ENCODE data around the gene TYSND1. TPM values are rescaled to one million over a fixed set of nuclear protein-coding genes. Genes with fewer than 3 reads are reported as not detected.
A peak's percentile ranks its signal among the peaks of the same experiment; 100 is the strongest.

TYSND1 gene
- total and polyA plus RNA-seq, 2 of the 13 experiments (the other 11 are each of a cell fraction or from before 2014, with no cell fraction given), result 3.3 to 8.9 TPM

DNA sequence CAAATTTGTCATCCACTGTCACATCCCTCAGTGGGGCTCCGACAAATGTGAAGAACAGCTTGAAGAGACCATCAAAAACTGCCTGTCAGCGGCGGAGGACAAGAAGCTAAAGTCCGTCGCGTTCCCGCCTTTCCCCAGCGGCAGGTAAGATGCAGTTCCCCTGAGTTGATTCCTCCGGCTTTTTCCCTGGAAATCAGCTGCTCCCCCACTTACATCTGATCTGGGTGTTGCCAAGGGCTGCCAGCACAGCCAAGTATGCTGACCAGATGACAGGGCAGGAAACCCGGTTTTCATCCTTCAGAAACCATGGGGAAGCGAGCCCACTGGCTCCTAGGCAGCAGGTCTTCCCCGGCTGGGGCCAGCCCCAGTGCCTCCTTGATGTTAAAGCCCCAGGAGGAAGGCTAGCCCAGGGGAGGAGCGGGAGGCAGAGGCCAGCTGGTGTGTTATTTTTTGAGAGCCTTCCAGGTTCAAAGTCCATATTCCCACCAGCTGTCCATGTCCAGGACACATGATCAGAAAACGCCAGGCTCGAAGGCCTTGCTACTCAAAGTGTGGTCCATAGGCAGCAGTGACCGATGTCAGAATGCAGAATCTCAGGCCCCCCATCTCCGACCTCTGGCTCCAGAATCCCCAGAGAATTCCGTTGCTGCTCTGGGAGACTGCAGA is 37.3 kb downstream of the TYSND1 start (continued):
- TF ChIP-seq, protein P1, sequence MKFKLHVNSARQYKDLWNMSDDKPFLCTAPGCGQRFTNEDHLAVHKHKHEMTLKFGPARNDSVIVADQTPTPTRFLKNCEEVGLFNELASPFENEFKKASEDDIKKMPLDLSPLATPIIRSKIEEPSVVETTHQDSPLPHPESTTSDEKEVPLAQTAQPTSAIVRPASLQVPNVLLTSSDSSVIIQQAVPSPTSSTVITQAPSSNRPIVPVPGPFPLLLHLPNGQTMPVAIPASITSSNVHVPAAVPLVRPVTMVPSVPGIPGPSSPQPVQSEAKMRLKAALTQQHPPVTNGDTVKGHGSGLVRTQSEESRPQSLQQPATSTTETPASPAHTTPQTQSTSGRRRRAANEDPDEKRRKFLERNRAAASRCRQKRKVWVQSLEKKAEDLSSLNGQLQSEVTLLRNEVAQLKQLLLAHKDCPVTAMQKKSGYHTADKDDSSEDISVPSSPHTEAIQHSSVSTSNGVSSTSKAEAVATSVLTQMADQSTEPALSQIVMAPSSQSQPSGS (CRISPR knock-in tag; IDR thresholded peaks at IDR 0.05), result no peak
- TF ChIP-seq HOXA9 (CRISPR knock-in tag; IDR thresholded peaks at IDR 0.05; ENCODE audit: borderline replicate concordance) (no peak), KAT8 (CRISPR knock-in tag; IDR thresholded peaks at IDR 0.05) (peak; percentile 61), MAF1 (CRISPR knock-in tag; IDR thresholded peaks at IDR 0.05; ENCODE audit: borderline replicate concordance) (no peak), GTF2F1 (IDR thresholded peaks at IDR 0.05; ENCODE audit: low read length) (no peak), RNF2 (conservative IDR thresholded peaks at IDR 0.05; ENCODE audit: low read depth) (no peak), TAF15 (IDR thresholded peaks at IDR 0.05; ENCODE audit: low read depth, low read length, poor library complexity, severe bottlenecking) (no peak), ZNF10 (CRISPR knock-in tag; IDR thresholded peaks at IDR 0.05; ENCODE audit: borderline replicate concordance, low read depth) (no peak), ARNTL (CRISPR knock-in tag; IDR thresholded peaks at IDR 0.05) (no peak), ZNF431 (CRISPR knock-in tag; IDR thresholded peaks at IDR 0.05; ENCODE audit: borderline replicate concordance, low read depth) (no peak), ZNF335 (CRISPR knock-in tag; IDR thresholded peaks at IDR 0.05) (no peak), SKI (IDR thresholded peaks at IDR 0.05; ENCODE audit: partially characterized antibody) (peak; percentile 64), CEBPB (IDR thresholded peaks at IDR 0.05; ENCODE audit: borderline replicate concordance, low read depth, low read length) (no peak), ZNF547 (CRISPR knock-in tag; IDR thresholded peaks at IDR 0.05) (no peak), MEF2D (CRISPR knock-in tag; IDR thresholded peaks at IDR 0.05) (peak; percentile 73; the same call in 1 of the 2 replicates), POLR2A (IDR thresholded peaks at IDR 0.05; ENCODE audit: insufficient read depth in 1 of 2, low read depth in 2 of 2, low read length in 2 of 2) (peak in 1 of 2 experiments; percentile 30; a peak in 1 of 4 replicates), ZNF629 (CRISPR knock-in tag; conservative IDR thresholded peaks at IDR 0.05) (peak; percentile 43), ZFP36 (IDR thresholded peaks at IDR 0.05; ENCODE audit: borderline replicate concordance, low read depth, low read length, partially characterized antibody) (no peak)
- TF ChIP-seq, protein P2, sequence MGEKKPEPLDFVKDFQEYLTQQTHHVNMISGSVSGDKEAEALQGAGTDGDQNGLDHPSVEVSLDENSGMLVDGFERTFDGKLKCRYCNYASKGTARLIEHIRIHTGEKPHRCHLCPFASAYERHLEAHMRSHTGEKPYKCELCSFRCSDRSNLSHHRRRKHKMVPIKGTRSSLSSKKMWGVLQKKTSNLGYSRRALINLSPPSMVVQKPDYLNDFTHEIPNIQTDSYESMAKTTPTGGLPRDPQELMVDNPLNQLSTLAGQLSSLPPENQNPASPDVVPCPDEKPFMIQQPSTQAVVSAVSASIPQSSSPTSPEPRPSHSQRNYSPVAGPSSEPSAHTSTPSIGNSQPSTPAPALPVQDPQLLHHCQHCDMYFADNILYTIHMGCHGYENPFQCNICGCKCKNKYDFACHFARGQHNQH (CRISPR knock-in tag; IDR thresholded peaks at IDR 0.05), result peak; percentile 76
- TF ChIP-seq, protein P3, sequence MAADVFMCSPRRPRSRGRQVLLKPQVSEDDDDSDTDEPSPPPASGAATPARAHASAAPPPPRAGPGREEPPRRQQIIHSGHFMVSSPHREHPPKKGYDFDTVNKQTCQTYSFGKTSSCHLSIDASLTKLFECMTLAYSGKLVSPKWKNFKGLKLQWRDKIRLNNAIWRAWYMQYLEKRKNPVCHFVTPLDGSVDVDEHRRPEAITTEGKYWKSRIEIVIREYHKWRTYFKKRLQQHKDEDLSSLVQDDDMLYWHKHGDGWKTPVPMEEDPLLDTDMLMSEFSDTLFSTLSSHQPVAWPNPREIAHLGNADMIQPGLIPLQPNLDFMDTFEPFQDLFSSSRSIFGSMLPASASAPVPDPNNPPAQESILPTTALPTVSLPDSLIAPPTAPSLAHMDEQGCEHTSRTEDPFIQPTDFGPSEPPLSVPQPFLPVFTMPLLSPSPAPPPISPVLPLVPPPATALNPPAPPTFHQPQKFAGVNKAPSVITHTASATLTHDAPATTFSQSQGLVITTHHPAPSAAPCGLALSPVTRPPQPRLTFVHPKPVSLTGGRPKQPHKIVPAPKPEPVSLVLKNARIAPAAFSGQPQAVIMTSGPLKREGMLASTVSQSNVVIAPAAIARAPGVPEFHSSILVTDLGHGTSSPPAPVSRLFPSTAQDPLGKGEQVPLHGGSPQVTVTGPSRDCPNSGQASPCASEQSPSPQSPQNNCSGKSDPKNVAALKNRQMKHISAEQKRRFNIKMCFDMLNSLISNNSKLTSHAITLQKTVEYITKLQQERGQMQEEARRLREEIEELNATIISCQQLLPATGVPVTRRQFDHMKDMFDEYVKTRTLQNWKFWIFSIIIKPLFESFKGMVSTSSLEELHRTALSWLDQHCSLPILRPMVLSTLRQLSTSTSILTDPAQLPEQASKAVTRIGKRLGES (CRISPR knock-in tag; IDR thresholded peaks at IDR 0.05; ENCODE audit: borderline replicate concordance), result peak; percentile 98
- TF ChIP-seq, protein P4, sequence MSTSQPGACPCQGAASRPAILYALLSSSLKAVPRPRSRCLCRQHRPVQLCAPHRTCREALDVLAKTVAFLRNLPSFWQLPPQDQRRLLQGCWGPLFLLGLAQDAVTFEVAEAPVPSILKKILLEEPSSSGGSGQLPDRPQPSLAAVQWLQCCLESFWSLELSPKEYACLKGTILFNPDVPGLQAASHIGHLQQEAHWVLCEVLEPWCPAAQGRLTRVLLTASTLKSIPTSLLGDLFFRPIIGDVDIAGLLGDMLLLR (CRISPR knock-in tag; IDR thresholded peaks at IDR 0.05), result no peak
- TF ChIP-seq, protein P5, sequence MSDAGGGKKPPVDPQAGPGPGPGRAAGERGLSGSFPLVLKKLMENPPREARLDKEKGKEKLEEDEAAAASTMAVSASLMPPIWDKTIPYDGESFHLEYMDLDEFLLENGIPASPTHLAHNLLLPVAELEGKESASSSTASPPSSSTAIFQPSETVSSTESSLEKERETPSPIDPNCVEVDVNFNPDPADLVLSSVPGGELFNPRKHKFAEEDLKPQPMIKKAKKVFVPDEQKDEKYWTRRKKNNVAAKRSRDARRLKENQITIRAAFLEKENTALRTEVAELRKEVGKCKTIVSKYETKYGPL (CRISPR knock-in tag; IDR thresholded peaks at IDR 0.05), result no peak
- TF ChIP-seq, protein P6, sequence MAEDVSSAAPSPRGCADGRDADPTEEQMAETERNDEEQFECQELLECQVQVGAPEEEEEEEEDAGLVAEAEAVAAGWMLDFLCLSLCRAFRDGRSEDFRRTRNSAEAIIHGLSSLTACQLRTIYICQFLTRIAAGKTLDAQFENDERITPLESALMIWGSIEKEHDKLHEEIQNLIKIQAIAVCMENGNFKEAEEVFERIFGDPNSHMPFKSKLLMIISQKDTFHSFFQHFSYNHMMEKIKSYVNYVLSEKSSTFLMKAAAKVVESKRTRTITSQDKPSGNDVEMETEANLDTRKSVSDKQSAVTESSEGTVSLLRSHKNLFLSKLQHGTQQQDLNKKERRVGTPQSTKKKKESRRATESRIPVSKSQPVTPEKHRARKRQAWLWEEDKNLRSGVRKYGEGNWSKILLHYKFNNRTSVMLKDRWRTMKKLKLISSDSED (CRISPR knock-in tag; IDR thresholded peaks at IDR 0.05), result no peak

All from HepG2 (cell line).